ENCODE data around the gene RAI14. TPM values are rescaled to one million over a fixed set of nuclear protein-coding genes. Genes with fewer than 3 reads are reported as not detected.

The RAI14 gene
- total and polyA plus RNA-seq, 4 donors: 19.4 to 214 (median 73.1) TPM

DNA sequence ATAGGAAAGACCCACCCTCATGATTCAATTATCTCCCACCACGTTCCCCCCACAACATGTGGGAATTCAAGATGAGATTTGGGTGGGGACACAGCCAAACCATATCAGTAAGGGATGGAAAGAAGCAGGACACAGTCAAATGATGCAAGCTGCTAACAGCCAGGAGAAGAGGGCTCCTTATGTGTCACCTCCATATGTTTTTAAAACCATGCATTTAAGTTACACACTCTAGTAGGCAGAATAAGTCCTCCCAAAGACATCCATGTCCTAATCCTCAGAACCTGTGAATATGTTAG lies 178.6 kb downstream of the RAI14 start:
- intact Hi-C loops (cut with DNase I): loop anchor here (5.0 to 10.0 kb wide), 3 partner anchors 177 to 312 kb away; partner anchors contain the start of gene RAI14 (in 1 of the 2)

DNA sequence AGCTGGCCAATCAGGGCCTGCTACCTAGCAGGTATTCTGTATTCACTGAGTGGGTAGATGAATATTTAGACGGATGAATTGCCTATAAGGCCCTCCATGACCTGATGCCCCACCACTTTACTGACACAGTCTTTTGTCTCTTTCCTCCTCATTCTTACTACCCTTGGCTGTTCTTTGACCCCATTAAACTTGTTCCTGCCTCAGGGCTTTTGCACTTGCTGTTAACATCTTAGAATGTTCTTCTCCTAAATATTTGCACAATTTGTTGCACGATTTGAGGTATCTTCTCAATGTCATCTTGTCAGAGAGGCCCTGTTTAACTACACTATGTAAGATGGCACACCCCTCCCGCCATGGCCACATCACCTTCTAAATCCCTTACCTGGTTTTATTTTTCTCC lies 179.5 kb downstream of the RAI14 start:
- H3K27ac ChIP-seq (ENCODE audit: low read depth in 1 of 2, low read length in 2 of 2): peak overlapping the region in 1 of 2 donors; percentile 43
- no peaks in the 10 kb centered on the region for H3K4me1 ChIP-seq (ENCODE audit: control insufficient read depth in 1 of 2, insufficient read depth in 2 of 2, low read length in 2 of 2)
- 90 to 91% methylated on average over 3 of the region's 3 CpGs for WGBS, 2 donors
- intact Hi-C loops (cut with DNase I): loop anchor here (5.0 to 10.0 kb wide), 2 partner anchors 178 to 311 kb away; partner anchors contain the start of gene RAI14 (in 1 of the 2)
- no peaks in the 10 kb centered on the region for H3K9me3 ChIP-seq (ENCODE audit: control insufficient read depth, low read length)
- no peaks in the 10 kb centered on the region for H3K36me3 ChIP-seq (ENCODE audit: control insufficient read depth in 1 of 2, insufficient read depth in 2 of 2, low read length in 1 of 2)
- H3K4me3 ChIP-seq (ENCODE audit: low read length in 2 of 2): no peak overlapping the region
- DNase-seq: no peak
- no peaks in the 10 kb centered on the region for H3K27me3 ChIP-seq (ENCODE audit: control insufficient read depth in 1 of 2, insufficient read depth in 2 of 2, low read length in 1 of 2)
- ATAC-seq (ENCODE audit: low FRiP score): no peak

More for the DNA sequence above, 178.6 kb downstream of the RAI14 start:
- Histone ChIP-seq H3K27ac (ENCODE audit: low read depth in 1 of 2, low read length in 2 of 2) (no peak overlapping the region), H3K36me3 (ENCODE audit: control insufficient read depth in 1 of 2, insufficient read depth in 2 of 2, low read length in 1 of 2) (peaks cover 0 to 3% of the 10 kb centered on the region in 2 donors), H3K4me1 (ENCODE audit: control insufficient read depth in 1 of 2, insufficient read depth in 2 of 2, low read length in 2 of 2) (no peaks in the 10 kb centered on the region), H3K4me3 (ENCODE audit: low read length in 2 of 2) (no peak overlapping the region), H3K27me3 (ENCODE audit: control insufficient read depth in 1 of 2, insufficient read depth in 2 of 2, low read length in 1 of 2) (no peaks in the 10 kb centered on the region), H3K9me3 (ENCODE audit: control insufficient read depth, low read length) (no peaks in the 10 kb centered on the region)
- 85 to 90% methylated on average over 1 of the region's 1 CpG for WGBS, 2 donors
- no peak for DNase-seq
- ATAC-seq (ENCODE audit: low FRiP score): no peak

DNA sequence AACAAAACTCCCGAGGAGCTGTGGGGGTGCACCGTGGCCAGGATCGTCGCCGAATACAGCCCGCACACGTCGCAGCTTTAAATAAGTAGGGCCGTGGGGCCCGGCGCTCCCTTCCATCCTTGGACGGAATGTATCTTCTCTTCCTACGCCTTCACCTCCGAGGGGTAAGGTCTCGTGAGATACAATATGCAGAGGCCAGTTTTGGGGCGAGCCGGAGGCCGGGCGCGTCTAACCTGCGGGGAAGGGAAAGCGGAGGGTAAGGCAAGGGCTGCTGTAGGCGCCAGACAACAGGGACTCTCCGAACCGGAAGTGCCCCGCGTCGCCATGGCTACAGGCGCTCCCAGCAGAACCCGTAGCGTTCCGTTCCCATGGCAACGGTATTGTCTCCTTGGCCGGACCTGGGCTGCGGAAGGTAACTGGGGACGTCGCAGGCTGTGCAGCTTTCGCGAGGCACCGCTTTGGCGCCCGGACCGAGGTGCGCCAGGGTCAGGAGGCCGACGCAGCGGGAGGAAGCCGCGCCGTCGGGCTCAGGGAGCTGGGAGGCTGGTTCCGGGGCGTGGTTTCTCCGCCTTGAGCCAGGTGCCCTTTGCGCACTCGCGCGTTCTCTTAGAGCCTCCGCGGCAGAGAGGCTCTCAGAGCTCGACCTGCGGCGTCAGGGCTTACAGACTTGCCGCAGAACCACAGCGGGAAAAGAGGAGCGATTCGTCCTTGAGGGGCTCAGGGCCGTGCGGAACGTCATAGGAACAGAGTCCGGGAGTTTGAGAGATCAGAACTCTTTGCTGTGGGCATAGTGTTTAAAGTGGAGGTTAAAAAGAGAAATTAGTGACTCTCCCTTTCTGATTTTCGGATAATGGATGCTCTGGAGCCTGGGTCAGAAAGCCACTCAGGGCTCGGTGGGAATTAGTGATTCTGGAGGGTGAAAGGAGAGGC lies 182.9 kb downstream of the RAI14 start, which contains the start of gene TTC23L:
TTC23L (plus strand) TSS at position 380 of the 930 bp plus-strand sequence. CDS start 1,508 bp downstream, outside the sequence.
- Histone ChIP-seq H3K27me3 (ENCODE audit: control insufficient read depth in 1 of 2, insufficient read depth in 2 of 2, low read length in 1 of 2) (no peaks in the 10 kb centered on the region), H3K4me3 (ENCODE audit: low read length in 2 of 2) (peak within 1 kb of the TSS; percentile 3 to 51), H3K36me3 (ENCODE audit: control insufficient read depth in 1 of 2, insufficient read depth in 2 of 2, low read length in 1 of 2) (no peaks in the 10 kb centered on the region), H3K9me3 (ENCODE audit: control insufficient read depth, low read length) (no peaks in the 10 kb centered on the region), H3K27ac (ENCODE audit: low read depth in 1 of 2, low read length in 2 of 2) (peak within 1 kb of the TSS in 1 of 2 donors; percentile 4), H3K4me1 (ENCODE audit: control insufficient read depth in 1 of 2, insufficient read depth in 2 of 2, low read length in 2 of 2) (no peaks in the 10 kb centered on the region)
- ATAC-seq (ENCODE audit: low FRiP score) (peak; percentile 95), DNase-seq (peak; percentile 93 to 95)
- 1% methylated on average over 72 to 73 of the region's 73 CpGs for WGBS, 2 donors
- intact Hi-C loops (cut with DNase I): loop anchor here (5.0 to 10.0 kb wide), 2 partner anchors 182 to 314 kb away; partner anchors contain the start of gene RAI14 (in 1 of the 2)

DNA sequence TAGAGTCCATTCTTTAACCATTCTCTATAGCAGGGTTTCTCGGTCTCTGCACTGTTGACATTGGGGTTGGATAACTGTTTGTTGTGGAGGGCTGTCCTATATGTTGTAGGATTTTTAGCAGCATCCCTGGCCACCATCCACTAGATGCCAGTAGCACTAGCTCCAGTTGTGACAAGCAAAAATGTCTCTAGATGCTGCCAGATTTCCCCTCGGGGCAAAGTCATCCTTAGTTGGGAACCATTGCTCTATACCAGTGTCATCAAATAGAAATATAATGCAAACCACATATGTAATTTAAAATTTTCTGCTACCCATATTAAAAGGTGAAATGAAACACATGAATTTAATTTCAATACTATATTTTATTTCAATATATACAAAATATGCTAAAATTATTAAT lies 185.7 kb downstream of the RAI14 start:
- peaks cover 0 to 1% of the 10 kb centered on the region in 2 donors for H3K36me3 ChIP-seq (ENCODE audit: control insufficient read depth in 1 of 2, insufficient read depth in 2 of 2, low read length in 1 of 2)
- H3K9me3 ChIP-seq (ENCODE audit: control insufficient read depth, low read length): no peaks in the 10 kb centered on the region
- no peaks in the 10 kb centered on the region for H3K4me1 ChIP-seq (ENCODE audit: control insufficient read depth in 1 of 2, insufficient read depth in 2 of 2, low read length in 2 of 2)
- DNase-seq (no peak), ATAC-seq (ENCODE audit: low FRiP score) (no peak)
- 93 to 100% methylated on average over 2 of the region's 2 CpGs for WGBS, 2 donors
- no peaks in the 10 kb centered on the region for H3K27me3 ChIP-seq (ENCODE audit: control insufficient read depth in 1 of 2, insufficient read depth in 2 of 2, low read length in 1 of 2)
- H3K4me3 ChIP-seq (ENCODE audit: low read length in 2 of 2): no peak overlapping the region
- H3K27ac ChIP-seq (ENCODE audit: low read depth in 1 of 2, low read length in 2 of 2): no peak overlapping the region
- intact Hi-C loops (cut with DNase I): no loop called here

DNA sequence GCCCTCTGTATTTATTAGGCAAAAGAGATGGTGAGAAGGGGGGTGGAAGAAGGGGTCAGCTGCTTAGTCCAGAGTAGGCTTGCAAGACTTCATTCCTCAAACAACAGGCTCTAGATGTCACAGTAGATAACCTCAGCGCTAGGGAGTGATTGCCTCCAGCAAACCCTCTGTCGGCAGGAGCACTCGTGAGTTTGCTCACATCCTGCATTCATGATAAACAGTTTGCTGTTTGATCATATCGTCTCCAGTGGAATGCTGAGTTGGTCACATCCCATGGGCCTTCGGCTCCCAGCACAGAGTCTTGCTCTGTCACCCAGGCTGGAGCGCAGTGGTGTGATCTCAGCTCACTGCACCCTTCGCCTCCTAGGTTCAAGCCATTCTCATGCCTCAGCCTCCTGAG lies 186.4 kb downstream of the RAI14 start:
- Histone ChIP-seq H3K4me3 (ENCODE audit: low read length in 2 of 2) (no peak overlapping the region), H3K36me3 (ENCODE audit: control insufficient read depth in 1 of 2, insufficient read depth in 2 of 2, low read length in 1 of 2) (peaks cover 0 to 1% of the 10 kb centered on the region in 2 donors), H3K4me1 (ENCODE audit: control insufficient read depth in 1 of 2, insufficient read depth in 2 of 2, low read length in 2 of 2) (no peaks in the 10 kb centered on the region), H3K27ac (ENCODE audit: low read depth in 1 of 2, low read length in 2 of 2) (no peak overlapping the region), H3K9me3 (ENCODE audit: control insufficient read depth, low read length) (no peaks in the 10 kb centered on the region), H3K27me3 (ENCODE audit: control insufficient read depth in 1 of 2, insufficient read depth in 2 of 2, low read length in 1 of 2) (no peaks in the 10 kb centered on the region)
- WGBS, 2 donors: 91 to 97% methylated on average over 7 of the region's 7 CpGs
- ATAC-seq (ENCODE audit: low FRiP score) (no peak), DNase-seq (no peak)
- intact Hi-C loops (cut with DNase I): no loop called here

DNA sequence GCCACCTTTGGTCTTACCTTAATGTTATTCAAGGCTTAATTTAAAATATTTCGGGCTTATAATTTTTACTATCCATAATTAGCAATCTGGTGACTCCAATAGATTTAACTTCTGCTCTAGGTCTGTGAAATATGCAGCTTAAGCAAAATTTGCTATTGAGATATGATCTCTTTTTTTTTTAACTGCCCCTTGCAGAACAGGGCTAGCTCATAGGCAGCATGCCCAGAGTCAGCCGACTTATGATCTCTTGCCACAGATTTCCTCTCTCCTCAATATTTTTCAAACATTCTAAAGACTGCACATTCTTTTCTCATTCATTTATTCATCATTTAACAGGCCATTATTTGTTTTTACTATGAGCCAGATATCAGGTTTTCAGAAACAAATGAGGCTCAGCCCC lies 187.4 kb downstream of the RAI14 start:
- intact Hi-C loops (cut with DNase I): no loop called here
- Histone ChIP-seq H3K4me3 (ENCODE audit: low read length in 2 of 2) (no peak overlapping the region), H3K4me1 (ENCODE audit: control insufficient read depth in 1 of 2, insufficient read depth in 2 of 2, low read length in 2 of 2) (no peaks in the 10 kb centered on the region), H3K36me3 (ENCODE audit: control insufficient read depth in 1 of 2, insufficient read depth in 2 of 2, low read length in 1 of 2) (peaks cover 0 to 1% of the 10 kb centered on the region in 2 donors), H3K27me3 (ENCODE audit: control insufficient read depth in 1 of 2, insufficient read depth in 2 of 2, low read length in 1 of 2) (no peaks in the 10 kb centered on the region), H3K9me3 (ENCODE audit: control insufficient read depth, low read length) (no peaks in the 10 kb centered on the region), H3K27ac (ENCODE audit: low read depth in 1 of 2, low read length in 2 of 2) (no peak overlapping the region)
- 39 to 45% methylated on average over 2 of the region's 2 CpGs for WGBS, 2 donors
- DNase-seq (no peak), ATAC-seq (ENCODE audit: low FRiP score) (no peak)

DNA sequence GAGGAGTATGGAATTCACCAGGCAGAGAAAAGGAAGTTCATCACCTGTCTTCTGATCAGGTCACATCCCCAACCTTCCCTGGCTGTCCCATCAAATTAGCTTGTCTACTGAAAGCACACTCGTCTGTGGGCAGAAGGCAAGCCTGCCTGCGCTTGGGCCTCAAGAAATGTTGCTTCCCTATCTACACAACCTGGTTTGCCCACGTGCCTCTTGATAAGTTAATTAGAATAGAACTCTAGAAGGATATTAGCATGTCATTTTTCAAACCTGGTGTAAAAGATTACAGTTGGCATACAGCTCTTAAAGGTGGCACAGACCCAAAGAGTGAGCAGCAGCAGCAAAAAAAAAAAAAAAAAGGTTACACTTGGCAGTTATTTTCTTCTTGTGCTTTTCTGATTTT lies 188.0 kb downstream of the RAI14 start:
- no peaks in the 10 kb centered on the region for H3K4me1 ChIP-seq (ENCODE audit: control insufficient read depth in 1 of 2, insufficient read depth in 2 of 2, low read length in 2 of 2)
- 54 to 59% methylated on average over 3 of the region's 3 CpGs for WGBS, 2 donors
- no peaks in the 10 kb centered on the region for H3K27me3 ChIP-seq (ENCODE audit: control insufficient read depth in 1 of 2, insufficient read depth in 2 of 2, low read length in 1 of 2)
- H3K36me3 ChIP-seq (ENCODE audit: control insufficient read depth in 1 of 2, insufficient read depth in 2 of 2, low read length in 1 of 2): peaks cover 0 to 1% of the 10 kb centered on the region in 2 donors
- no peaks in the 10 kb centered on the region for H3K9me3 ChIP-seq (ENCODE audit: control insufficient read depth, low read length)
- ATAC-seq (ENCODE audit: low FRiP score) (no peak), DNase-seq (no peak)
- H3K4me3 ChIP-seq (ENCODE audit: low read length in 2 of 2): no peak overlapping the region
- no peak overlapping the region for H3K27ac ChIP-seq (ENCODE audit: low read depth in 1 of 2, low read length in 2 of 2)
- intact Hi-C loops (cut with DNase I): no loop called here

DNA sequence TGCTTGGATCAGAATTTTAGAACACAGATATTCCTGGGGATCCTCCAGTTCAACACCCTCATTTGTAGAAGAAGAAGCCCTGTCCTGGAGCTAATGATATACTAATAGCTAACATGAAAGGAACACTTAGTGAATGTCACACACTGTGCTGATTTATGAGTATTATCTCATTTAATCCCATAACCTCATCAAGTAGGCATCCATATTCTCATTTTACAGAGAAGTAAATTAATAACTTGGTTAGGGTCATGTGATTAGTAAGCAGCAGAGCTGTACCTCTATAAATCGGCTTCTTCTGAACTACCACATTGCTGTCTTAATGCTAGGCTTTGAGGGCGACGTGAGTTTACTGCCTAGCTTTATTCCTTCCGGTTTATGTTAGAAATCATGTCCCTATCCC lies 188.9 kb downstream of the RAI14 start:
- no peaks in the 10 kb centered on the region for H3K9me3 ChIP-seq (ENCODE audit: control insufficient read depth, low read length)
- DNase-seq: no peak
- H3K27me3 ChIP-seq (ENCODE audit: control insufficient read depth in 1 of 2, insufficient read depth in 2 of 2, low read length in 1 of 2): no peaks in the 10 kb centered on the region
- no peak for ATAC-seq (ENCODE audit: low FRiP score)
- 65 to 72% methylated on average over 4 of the region's 4 CpGs for WGBS, 2 donors
- H3K4me3 ChIP-seq (ENCODE audit: low read length in 2 of 2): no peak overlapping the region
- intact Hi-C loops (cut with DNase I): no loop called here
- no peak overlapping the region for H3K27ac ChIP-seq (ENCODE audit: low read depth in 1 of 2, low read length in 2 of 2)
- H3K36me3 ChIP-seq (ENCODE audit: control insufficient read depth in 1 of 2, insufficient read depth in 2 of 2, low read length in 1 of 2): peaks cover 0 to 1% of the 10 kb centered on the region in 2 donors
- H3K4me1 ChIP-seq (ENCODE audit: control insufficient read depth in 1 of 2, insufficient read depth in 2 of 2, low read length in 2 of 2): no peaks in the 10 kb centered on the region

DNA sequence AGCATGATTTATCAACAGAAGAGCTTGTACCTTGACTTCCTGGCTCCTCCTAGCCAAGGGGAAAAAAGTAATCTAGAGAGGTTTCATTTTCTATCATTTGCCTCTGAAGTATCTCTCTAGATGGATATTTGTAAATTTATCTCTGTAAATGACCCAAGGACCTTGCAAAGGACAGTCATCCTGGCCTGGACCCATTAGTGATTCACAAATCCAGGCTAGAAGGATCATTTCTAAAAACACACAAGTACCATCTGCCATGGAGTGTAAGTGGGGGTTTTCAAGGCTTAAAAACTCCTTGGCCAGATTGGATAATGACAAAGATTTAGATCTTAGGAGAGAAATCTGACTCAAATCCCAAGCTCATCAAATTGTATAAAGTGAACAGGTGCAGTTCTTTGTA lies 190.9 kb downstream of the RAI14 start:
- intact Hi-C loops (cut with DNase I): no loop called here
- Histone ChIP-seq H3K4me1 (ENCODE audit: control insufficient read depth in 1 of 2, insufficient read depth in 2 of 2, low read length in 2 of 2) (no peaks in the 10 kb centered on the region), H3K9me3 (ENCODE audit: control insufficient read depth, low read length) (no peaks in the 10 kb centered on the region), H3K27me3 (ENCODE audit: control insufficient read depth in 1 of 2, insufficient read depth in 2 of 2, low read length in 1 of 2) (no peaks in the 10 kb centered on the region), H3K36me3 (ENCODE audit: control insufficient read depth in 1 of 2, insufficient read depth in 2 of 2, low read length in 1 of 2) (peaks cover 1 to 4% of the 10 kb centered on the region in 2 donors), H3K27ac (ENCODE audit: low read depth in 1 of 2, low read length in 2 of 2) (no peak overlapping the region), H3K4me3 (ENCODE audit: low read length in 2 of 2) (no peak overlapping the region)
- no peak for ATAC-seq (ENCODE audit: low FRiP score)
- DNase-seq: no peak
